HEK293 (cell line): ENCODE results near the gene MOG.

Source experiments
- CTCF ChIA-PET: fragments of 350-600 bp; formaldehyde crosslinking; extraction: SDS; loops from one replicate; lab custom pipeline; 2021; ENCODE audit warnings: antibody characterized with exemption; lab: Yijun Ruan, JAX
- POLR2A ChIA-PET: fragments of 300-600 bp; formaldehyde crosslinking; extraction: SDS; loops from one replicate; lab custom pipeline; 2020; ENCODE audit warnings: antibody characterized with exemption, inconsistent platforms; lab: Yijun Ruan, JAX
- H3K27ac ChIP-seq: fragments of 200-500 bp; sonication (Bioruptor generic); 2 replicates; pipeline ENCODE4 v1.5.1; 2014; ENCODE audit warnings: low read depth, low read length, control low read depth, inconsistent platforms; ENCODE audit errors: extremely low read depth
- H3K36me3 ChIP-seq, 2 experiments: fragments of 200-500 bp in 1 of 2; sonication (Bioruptor generic) in 1 of 2; 1 replicate in 1 of 2; 2 replicates in 1 of 2; pipeline ENCODE4 v1.5.1; 2014 to 2017; ENCODE audit warnings: inconsistent platforms in 2 of 2, low read length in 2 of 2; ENCODE audit not compliant: control insufficient read depth in 2 of 2, insufficient read depth in 1 of 2
- H3K4me1 ChIP-seq: fragments of 200-500 bp; sonication (Bioruptor generic); 2 replicates; pipeline ENCODE4 v1.5.1; 2014; ENCODE audit warnings: mild to moderate bottlenecking, low read length, inconsistent platforms; ENCODE audit not compliant: control insufficient read depth, insufficient read depth
- H3K4me3 ChIP-seq: 2 replicates; pipeline ENCODE4 v1.5.1; 2011; ENCODE audit warnings: low read depth, mild to moderate bottlenecking, control low read depth, low read length, moderate library complexity
- H3K9me3 ChIP-seq: fragments of 200-500 bp; sonication (Bioruptor generic); 2 replicates; pipeline ENCODE4 v1.5.1; 2014; ENCODE audit warnings: low read depth, low read length, inconsistent platforms; ENCODE audit not compliant: control insufficient read depth, insufficient read depth
- FEZF1 ChIP-seq: fragments of 450-650 bp; formaldehyde crosslinking; IDR thresholded peaks from 2 replicates; pipeline ENCODE4 v1.5.1; 2016; ENCODE audit warnings: missing biosample characterization, missing genetic modification characterization
- HOXA7 ChIP-seq: sonication (generic); formaldehyde crosslinking; IDR thresholded peaks from 2 replicates; pipeline ENCODE4 v1.8.1; 2022; ENCODE audit warnings: missing genetic modification reagents, borderline replicate concordance
- KLF16 ChIP-seq: fragments of 450-650 bp; formaldehyde crosslinking; IDR thresholded peaks from 2 replicates; pipeline ENCODE4 v1.5.1; 2017; ENCODE audit warnings: missing biosample characterization, missing genetic modification characterization
- SCRT1 ChIP-seq: fragments of 450-650 bp; formaldehyde crosslinking; IDR thresholded peaks from 2 replicates; pipeline ENCODE4 v1.5.1; 2016; ENCODE audit warnings: missing biosample characterization, missing genetic modification characterization, borderline replicate concordance
- SP2 ChIP-seq: fragments of 450-650 bp; formaldehyde crosslinking; IDR thresholded peaks from 2 replicates; pipeline ENCODE4 v1.5.1; 2016; ENCODE audit warnings: missing biosample characterization, missing genetic modification characterization
- TRIM28 ChIP-seq: IDR thresholded peaks from 2 replicates; pipeline ENCODE4 v1.6.1; 2011; ENCODE audit warnings: low read length, control low read depth, borderline replicate concordance
- YY2 ChIP-seq: fragments of 450-650 bp; formaldehyde crosslinking; IDR thresholded peaks from 2 replicates; pipeline ENCODE4 v1.5.1; 2016; ENCODE audit warnings: missing biosample characterization, missing genetic modification characterization
- ZBTB17 ChIP-seq: fragments of 450-650 bp; formaldehyde crosslinking; IDR thresholded peaks from 2 replicates; pipeline ENCODE4 v1.5.1; 2016; ENCODE audit warnings: missing biosample characterization, missing genetic modification characterization
- ZNF155 ChIP-seq: fragments of 450-650 bp; formaldehyde crosslinking; IDR thresholded peaks from 2 replicates; pipeline ENCODE4 v1.5.1; 2016; ENCODE audit warnings: missing biosample characterization, missing genetic modification characterization
- ZNF16 ChIP-seq: fragments of 450-650 bp; formaldehyde crosslinking; IDR thresholded peaks from 2 replicates; pipeline ENCODE4 v1.5.1; 2016; ENCODE audit warnings: low read depth, missing biosample characterization, missing genetic modification characterization
- ZNF24 ChIP-seq: fragments of 450-650 bp; formaldehyde crosslinking; IDR thresholded peaks from 2 replicates; pipeline ENCODE4 v1.5.1; 2016; ENCODE audit warnings: missing biosample characterization, missing genetic modification characterization
- ZNF416 ChIP-seq: fragments of 450-650 bp; formaldehyde crosslinking; IDR thresholded peaks from 2 replicates; pipeline ENCODE4 v1.5.1; 2016; ENCODE audit warnings: missing biosample characterization, missing genetic modification characterization
- ZNF560 ChIP-seq: fragments of 450-650 bp; formaldehyde crosslinking; IDR thresholded peaks from 2 replicates; pipeline ENCODE4 v1.5.1; 2017; ENCODE audit warnings: missing biosample characterization, missing genetic modification characterization, borderline replicate concordance
- ZNF621 ChIP-seq: fragments of 450-650 bp; formaldehyde crosslinking; IDR thresholded peaks from 2 replicates; pipeline ENCODE4 v1.5.1; 2017; ENCODE audit warnings: missing biosample characterization, missing genetic modification characterization
- ZNF664 ChIP-seq: fragments of 450-650 bp; formaldehyde crosslinking; IDR thresholded peaks from 2 replicates; pipeline ENCODE4 v1.5.1; 2016; ENCODE audit warnings: missing biosample characterization, missing genetic modification characterization
- TF ChIP-seq, protein P1 (sequence below): fragments of 450-650 bp; formaldehyde crosslinking; IDR thresholded peaks from 2 replicates; pipeline ENCODE4 v1.5.1; 2016; ENCODE audit warnings: missing biosample characterization, missing genetic modification characterization
- TF ChIP-seq, protein P2 (sequence below): fragments of 450-650 bp; IDR thresholded peaks from 2 replicates; pipeline ENCODE4 v1.5.1; 2018; ENCODE audit warnings: missing biosample characterization, missing genetic modification characterization
- TF ChIP-seq, protein P3 (sequence below): fragments of 450-650 bp; formaldehyde crosslinking; IDR thresholded peaks from 2 replicates; pipeline ENCODE4 v1.5.1; 2016; ENCODE audit warnings: missing biosample characterization, missing genetic modification characterization

Gene MOG

DNA sequence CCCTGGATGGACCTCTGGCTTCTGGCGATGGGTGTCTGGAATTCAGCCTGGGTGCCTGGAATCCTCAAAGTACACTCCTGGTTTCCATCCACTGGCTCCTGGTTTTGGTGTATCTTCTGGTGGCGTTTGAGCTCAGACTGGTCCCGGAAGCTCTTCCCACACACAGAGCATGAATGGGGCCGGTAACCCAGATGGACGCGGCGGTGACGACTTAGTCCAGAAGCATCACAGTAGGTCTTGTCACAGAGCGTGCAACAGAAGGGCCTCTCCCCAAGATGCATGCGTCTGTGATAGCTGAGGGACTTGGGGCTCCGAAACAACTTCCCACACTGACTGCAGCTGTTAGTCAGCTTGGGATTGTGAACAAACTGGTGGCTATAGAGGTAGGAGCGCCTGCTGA is 16.3 kb downstream of the MOG start:
- TF ChIP-seq ZNF16 (tag by site-specific recombination) (no peak), ZNF155 (no peak), ZNF621 (no peak), ZNF560 (no peak), HOXA7 (CRISPR knock-in tag) (no peak), ZBTB17 (no peak), ZNF664 (tag by site-specific recombination) (no peak), YY2 (tag by site-specific recombination) (no peak), SP2 (tag by site-specific recombination) (no peak), ZNF416 (tag by site-specific recombination) (no peak), FEZF1 (tag by site-specific recombination) (no peak), TRIM28 (no peak)
- TF ChIP-seq, protein P1, sequence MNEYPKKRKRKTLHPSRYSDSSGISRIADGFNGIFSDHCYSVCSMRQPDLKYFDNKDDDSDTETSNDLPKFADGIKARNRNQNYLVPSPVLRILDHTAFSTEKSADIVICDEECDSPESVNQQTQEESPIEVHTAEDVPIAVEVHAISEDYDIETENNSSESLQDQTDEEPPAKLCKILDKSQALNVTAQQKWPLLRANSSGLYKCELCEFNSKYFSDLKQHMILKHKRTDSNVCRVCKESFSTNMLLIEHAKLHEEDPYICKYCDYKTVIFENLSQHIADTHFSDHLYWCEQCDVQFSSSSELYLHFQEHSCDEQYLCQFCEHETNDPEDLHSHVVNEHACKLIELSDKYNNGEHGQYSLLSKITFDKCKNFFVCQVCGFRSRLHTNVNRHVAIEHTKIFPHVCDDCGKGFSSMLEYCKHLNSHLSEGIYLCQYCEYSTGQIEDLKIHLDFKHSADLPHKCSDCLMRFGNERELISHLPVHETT (tag by site-specific recombination): no peak
- Histone ChIP-seq H3K9me3 (no peaks in the 10 kb centered on the region), H3K27ac (no peak overlapping the region), H3K4me1 (no peaks in the 10 kb centered on the region), H3K36me3 (no peaks in the 10 kb centered on the region), H3K4me3 (no peak overlapping the region)
- ChIA-PET POLR2A (no interaction called here), CTCF (interaction anchor here (0.6 to 3.3 kb wide), 6 partner anchors 19 to 379 kb away, joined by 3 to 32 read pairs (median 4); no protein-coding TSS in a partner anchor)

DNA sequence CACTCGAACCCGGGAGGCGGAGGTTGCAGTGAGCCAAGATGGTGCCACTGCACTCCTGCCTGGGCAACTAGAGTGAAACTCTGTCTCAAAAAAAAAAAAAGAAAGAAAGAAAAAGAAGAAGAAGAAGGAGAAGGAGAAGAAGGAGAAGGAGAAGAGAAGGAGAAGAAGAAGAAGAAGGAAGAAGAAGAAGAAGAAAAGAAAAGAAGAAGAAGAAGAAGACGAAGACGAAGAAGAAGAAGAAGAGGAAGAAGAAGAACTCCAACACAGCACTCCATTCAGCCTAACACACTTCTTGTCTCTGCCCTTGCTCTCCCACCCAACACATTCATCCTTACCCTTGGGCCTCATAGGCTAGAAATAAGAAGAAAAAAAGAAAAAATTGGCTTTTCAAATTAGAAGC is 17.1 kb downstream of the MOG start:
- H3K36me3 ChIP-seq: no peaks in the 10 kb centered on the region
- TF ChIP-seq ZNF24 (tag by site-specific recombination): no peak
- TF ChIP-seq, protein P2, sequence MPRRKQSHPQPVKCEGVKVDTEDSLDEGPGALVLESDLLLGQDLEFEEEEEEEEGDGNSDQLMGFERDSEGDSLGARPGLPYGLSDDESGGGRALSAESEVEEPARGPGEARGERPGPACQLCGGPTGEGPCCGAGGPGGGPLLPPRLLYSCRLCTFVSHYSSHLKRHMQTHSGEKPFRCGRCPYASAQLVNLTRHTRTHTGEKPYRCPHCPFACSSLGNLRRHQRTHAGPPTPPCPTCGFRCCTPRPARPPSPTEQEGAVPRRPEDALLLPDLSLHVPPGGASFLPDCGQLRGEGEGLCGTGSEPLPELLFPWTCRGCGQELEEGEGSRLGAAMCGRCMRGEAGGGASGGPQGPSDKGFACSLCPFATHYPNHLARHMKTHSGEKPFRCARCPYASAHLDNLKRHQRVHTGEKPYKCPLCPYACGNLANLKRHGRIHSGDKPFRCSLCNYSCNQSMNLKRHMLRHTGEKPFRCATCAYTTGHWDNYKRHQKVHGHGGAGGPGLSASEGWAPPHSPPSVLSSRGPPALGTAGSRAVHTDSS (tag by site-specific recombination): peak; percentile 66; the same call in 1 of the 2 replicates
- H3K27ac ChIP-seq: no peak overlapping the region
- no peaks in the 10 kb centered on the region for H3K4me1 ChIP-seq
- ChIA-PET CTCF (interaction anchor here (0.8 to 4.2 kb wide), 4 partner anchors 20 to 28 kb away, joined by 3 to 15 read pairs (median 8); no protein-coding TSS in a partner anchor), POLR2A (no interaction called here)
- H3K4me3 ChIP-seq: no peak overlapping the region
- H3K9me3 ChIP-seq: no peaks in the 10 kb centered on the region

DNA sequence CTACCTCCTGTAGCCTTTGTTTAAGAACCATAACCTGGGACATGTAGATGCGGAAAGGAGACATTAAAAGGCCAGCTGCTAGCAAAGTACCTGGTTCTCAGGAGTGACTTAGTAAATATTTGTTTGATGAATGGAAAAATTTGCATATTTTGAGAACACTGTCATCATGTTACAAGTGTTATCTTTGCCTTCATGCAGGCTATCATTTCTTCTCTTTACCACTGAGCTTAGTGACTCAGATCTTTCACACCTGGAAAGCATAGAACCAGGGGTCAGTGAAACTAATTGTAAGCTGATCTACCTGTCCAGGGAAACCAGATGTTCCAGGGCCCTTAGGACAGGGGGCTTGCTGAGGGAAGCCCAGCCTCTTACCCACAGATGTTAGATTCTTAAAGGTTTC is 18.7 kb downstream of the MOG start:
- Histone ChIP-seq H3K4me3 (no peak overlapping the region), H3K4me1 (no peaks in the 10 kb centered on the region), H3K27ac (no peak overlapping the region), H3K9me3 (no peaks in the 10 kb centered on the region), H3K36me3 (no peaks in the 10 kb centered on the region)
- ChIA-PET CTCF (interaction anchor here (0.6 to 4.2 kb wide), 8 partner anchors 10 to 1017 kb away, joined by 3 to 42 read pairs (median 6); no protein-coding TSS in a partner anchor), POLR2A (interaction anchor here (0.7 to 1.0 kb wide), 2 partner anchors 26 to 1376 kb away, joined by 4 to 7 read pairs; no protein-coding TSS in a partner anchor)
- TF ChIP-seq SCRT1 (tag by site-specific recombination): no peak
- no peak for TF ChIP-seq KLF16 (tag by site-specific recombination)
- TF ChIP-seq, protein P3, sequence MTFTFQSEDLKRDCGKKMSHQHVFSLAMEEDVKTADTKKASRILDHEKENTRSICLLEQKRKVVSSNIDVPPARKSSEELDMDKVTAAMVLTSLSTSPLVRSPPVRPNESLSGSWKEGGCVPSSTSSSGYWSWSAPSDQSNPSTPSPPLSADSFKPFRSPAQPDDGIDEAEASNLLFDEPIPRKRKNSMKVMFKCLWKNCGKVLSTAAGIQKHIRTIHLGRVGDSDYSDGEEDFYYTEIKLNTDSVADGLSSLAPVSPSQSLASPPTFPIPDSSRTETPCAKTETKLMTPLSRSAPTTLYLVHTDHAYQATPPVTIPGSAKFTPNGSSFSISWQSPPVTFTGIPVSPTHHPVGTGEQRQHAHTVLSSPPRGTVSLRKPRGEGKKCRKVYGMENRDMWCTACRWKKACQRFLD (tag by site-specific recombination): no peak
